GM12891 (cell line): ENCODE data around the gene NOL12. TPM values are rescaled to one million over a fixed set of nuclear protein-coding genes. Genes with fewer than 3 reads are reported as not detected.

ENCODE experiments used
- DNase-seq: peaks from one replicate; pipeline ENCODE4 v3.0.0; 2011; ENCODE audit warnings: low spot score; ENCODE audit not compliant: insufficient read length
- FAIRE-seq: peaks from 2 replicates; lab custom pipeline; 2011; peaks lifted over from hg19 to GRCh38; lab: Jason Lieb, UNC
- PAX5 ChIP-seq: IDR thresholded peaks from 2 replicates; pipeline ENCODE4 v1.6.1; 2011; ENCODE audit warnings: low read length, moderate library complexity, mild to moderate bottlenecking; ENCODE audit not compliant: insufficient read depth, severe bottlenecking
- POLR2A ChIP-seq: IDR thresholded peaks from 2 replicates; pipeline ENCODE4 v1.6.1; 2011; ENCODE audit warnings: low read depth, low read length, control low read depth
- POLR2AphosphoS5 ChIP-seq: IDR thresholded peaks from 2 replicates; pipeline ENCODE4 v1.6.1; 2011; ENCODE audit warnings: low read depth, low read length, control low read depth
- POU2F2 ChIP-seq: IDR thresholded peaks from 2 replicates; pipeline ENCODE4 v1.6.1; 2011; ENCODE audit warnings: low read depth, mild to moderate bottlenecking, control low read depth, low read length, moderate library complexity
- SPI1 ChIP-seq: IDR thresholded peaks from 2 replicates; pipeline ENCODE4 v1.6.1; 2011; ENCODE audit warnings: low read depth, low read length, control low read depth
- TAF1 ChIP-seq: IDR thresholded peaks from 2 replicates; pipeline ENCODE4 v1.6.1; 2011; ENCODE audit warnings: low read depth, low read length, control low read depth
- polyA plus RNA-seq: library from polyadenylated mRNA; unstranded; fragments of >200 nt; gene quantifications from one replicate; pipeline ENCODE4 v1.2.1, GENCODE V29; 2012; ENCODE audit warnings: low read depth, missing spikeins, inconsistent platforms; ENCODE audit not compliant: missing spikeins

NOL12 gene
- polyA plus RNA-seq, result 25.9 TPM

DNA sequence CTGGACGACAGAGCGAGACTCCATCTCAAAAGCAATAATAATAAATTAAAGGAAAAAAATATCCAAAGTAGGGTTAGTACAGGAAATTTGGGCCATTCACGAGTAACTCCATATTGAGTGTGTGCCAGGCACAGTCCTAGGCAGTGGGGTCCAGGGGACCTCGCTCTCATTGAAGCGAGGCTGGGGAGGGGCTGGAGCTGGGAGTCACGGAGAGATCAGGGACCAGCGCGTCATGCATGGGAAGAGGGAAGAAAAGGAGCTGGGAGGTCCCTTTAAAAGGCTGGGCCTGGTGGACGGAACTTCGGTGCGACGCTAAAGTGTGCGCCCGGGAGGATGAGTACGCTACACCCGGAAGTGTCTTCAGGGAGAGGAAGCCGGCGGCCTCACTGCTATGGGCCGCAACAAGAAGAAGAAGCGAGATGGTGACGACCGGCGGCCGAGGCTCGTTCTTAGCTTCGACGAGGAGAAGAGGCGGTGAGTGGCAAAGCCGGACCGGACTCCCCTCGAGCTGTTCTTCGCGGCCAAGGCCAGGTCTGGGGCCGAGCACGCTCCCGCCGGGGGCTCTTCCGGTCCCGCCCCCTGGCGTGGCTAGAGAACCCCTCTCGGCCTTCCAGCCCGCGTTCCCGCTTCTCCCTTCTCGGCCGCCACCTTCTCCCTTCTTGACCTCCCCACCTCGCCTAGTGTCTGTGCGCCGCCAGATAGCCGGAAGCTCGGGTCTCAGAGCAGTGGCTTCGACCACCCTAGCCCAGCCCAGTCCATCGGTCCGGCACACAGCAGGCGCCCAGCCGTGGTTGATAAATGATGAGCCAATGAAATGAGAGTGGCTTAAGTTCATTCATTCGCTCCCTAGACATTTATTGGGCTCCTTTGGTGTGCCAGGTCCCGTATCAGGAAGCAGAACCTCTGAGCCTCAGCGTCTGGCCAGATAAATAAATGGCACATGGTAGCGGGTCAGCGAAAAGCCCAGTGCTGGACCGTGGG, at the start of gene NOL12:
TSS of gene NOL12 (plus strand) at position 342 of the 981 bp plus-strand sequence. CDS start at position 392, 50 bp downstream.
- DNase-seq (peak; percentile 83), FAIRE-seq (peak; percentile 96)
- TF ChIP-seq POLR2AphosphoS5 (peak; percentile 76; the same call in 1 of the 2 replicates), POU2F2 (peak; percentile 88; the same call in 1 of the 2 replicates), SPI1 (peak; percentile 49; the same call in 1 of the 2 replicates), POLR2A (peak; percentile 81), PAX5 (peak; percentile 71), TAF1 (peak; percentile 87)

DNA sequence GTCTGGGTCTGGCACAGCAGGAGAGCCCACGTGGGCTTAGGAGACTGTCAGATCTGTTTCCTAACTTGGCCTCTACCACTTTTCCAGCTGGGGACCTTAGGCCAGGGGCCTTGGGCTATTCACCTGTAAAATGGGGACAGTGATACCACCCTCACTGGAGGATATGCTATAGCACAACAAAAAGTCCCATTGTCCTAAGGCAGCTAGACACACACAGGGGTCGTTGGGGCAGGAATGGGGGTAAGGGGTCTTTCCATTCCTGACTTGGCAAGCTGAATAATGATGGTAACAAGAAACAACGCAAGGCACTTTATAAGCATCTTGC, 49.2 kb upstream of the NOL12 start:
- TF ChIP-seq PAX5, result no peak
- no peak for TF ChIP-seq TAF1
- TF ChIP-seq POU2F2, result no peak
- no peak for TF ChIP-seq POLR2AphosphoS5
- no peak for TF ChIP-seq SPI1
- TF ChIP-seq POLR2A, result no peak
- peak; percentile 78 for FAIRE-seq
- no peak for DNase-seq

- TF ChIP-seq SPI1 (no peak), POLR2A (no peak), POLR2AphosphoS5 (no peak), PAX5 (no peak), POU2F2 (no peak), TAF1 (no peak)
- FAIRE-seq, result peak; percentile 91
- DNase-seq, result no peak
Observed at GRCh38 chr22:37638391-37639069, 47.6 kb upstream of the NOL12 start.

- peak; percentile 81 for DNase-seq
- peak; percentile 95 for FAIRE-seq
- TF ChIP-seq POLR2AphosphoS5 (no peak), SPI1 (no peak), TAF1 (no peak), PAX5 (no peak), POU2F2 (no peak), POLR2A (no peak)
Observed at GRCh38 chr22:37639070-37639760, 46.9 kb upstream of the NOL12 start, which contains the start of gene SH3BP1. Gene SH3BP1, plus strand, starts transcription at chr22:37639669. Its CDS starts 119 bp downstream, at chr22:37639788.

DNA sequence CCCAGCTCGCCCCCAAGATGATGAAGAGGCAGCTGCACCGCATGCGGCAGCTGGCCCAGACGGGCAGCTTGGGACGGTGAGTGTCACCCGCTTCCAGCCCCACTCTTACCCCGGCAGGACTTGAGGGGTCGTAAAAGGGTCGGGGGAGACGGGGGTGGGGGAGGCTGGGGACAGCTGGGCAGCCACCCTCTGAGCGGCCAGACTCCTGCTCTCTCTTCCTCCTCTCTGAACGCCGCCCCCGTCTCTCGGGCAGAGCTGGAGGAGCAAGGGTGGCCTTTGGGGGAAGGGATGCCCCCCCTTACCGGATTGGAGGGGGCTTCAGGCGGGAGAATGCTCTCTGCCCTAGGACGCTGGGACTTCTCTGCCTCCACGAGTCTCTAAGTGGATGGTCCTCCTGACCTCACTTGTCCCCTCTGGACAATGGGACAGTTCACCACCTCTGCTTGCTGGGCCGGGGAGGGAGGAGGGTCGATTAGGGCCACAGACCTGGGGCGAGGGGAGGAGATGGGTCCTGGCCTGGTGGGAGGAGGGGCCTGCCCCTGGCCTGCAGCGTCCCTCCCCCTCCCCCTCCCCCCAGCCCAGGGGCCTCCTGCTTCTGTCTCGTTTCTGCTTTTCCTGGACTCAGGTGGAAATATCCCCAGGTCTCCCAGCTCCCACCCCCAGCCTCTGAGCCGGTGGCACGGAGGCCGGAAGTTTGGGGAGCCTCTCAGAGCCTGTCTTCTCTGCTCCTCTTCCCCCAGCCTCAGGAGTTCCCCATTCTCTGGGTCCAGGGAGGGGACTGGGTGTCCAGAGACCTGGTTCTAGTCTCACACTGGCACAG, 46.2 kb upstream of the NOL12 start:
- FAIRE-seq (no peak), DNase-seq (no peak)
- TF ChIP-seq POLR2AphosphoS5, result no peak
- TF ChIP-seq PAX5, result no peak
- peak; percentile 48; the same call in 1 of the 2 replicates for TF ChIP-seq SPI1

DNA sequence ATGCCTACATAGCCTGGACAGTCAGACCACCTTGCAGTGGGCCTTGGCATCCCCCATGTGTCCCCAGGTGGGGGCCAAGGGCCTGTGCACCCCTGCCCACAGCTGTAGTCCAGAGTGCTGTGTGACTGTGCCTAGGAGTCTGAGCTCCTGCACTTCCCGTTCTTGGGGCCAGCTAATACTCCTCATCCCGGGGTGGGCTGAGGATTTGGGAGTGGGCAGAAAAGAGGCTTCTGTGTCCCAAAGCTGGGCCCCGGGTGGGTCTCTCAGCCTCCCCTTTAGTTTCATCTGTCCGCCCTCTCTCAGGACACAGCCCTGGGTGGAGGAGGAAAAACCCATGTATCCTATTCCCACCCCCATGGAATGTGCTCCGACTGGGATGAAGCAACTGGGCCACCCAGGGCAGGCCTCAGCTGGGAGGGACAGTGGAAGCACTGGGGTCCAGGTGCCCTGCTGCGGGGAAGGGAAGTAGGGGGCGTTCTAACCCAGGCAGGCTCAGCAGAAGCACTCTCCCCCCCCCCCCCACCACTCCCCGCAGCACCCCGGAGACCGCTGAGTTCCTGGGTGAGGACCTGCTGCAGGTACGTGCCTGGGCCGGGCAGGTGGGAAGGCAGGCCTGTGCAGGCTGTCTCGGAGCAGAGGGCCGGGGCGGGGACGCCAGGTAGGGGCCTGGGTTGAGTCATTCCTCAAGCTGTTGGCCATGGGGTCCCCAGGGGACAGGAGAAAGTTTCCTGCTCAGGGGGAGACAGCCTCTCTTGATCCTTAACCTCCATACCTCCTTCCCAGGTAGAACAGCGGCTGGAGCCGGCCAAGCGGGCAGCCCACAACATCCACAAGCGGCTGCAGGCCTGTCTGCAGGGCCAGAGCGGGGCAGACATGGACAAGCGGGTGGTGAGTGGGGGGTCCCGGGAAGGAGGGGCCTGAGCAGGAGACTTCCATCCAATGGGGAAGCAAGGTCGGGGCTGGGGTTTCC, 45.3 kb upstream of the NOL12 start:
- no peak for TF ChIP-seq POU2F2
- FAIRE-seq (no peak), DNase-seq (no peak)

GRCh38 chr22:37641561-37641949, 44.6 kb upstream of the NOL12 start:
- no peak for FAIRE-seq
- TF ChIP-seq TAF1, result no peak
- no peak for TF ChIP-seq POLR2A
- no peak for DNase-seq

DNA sequence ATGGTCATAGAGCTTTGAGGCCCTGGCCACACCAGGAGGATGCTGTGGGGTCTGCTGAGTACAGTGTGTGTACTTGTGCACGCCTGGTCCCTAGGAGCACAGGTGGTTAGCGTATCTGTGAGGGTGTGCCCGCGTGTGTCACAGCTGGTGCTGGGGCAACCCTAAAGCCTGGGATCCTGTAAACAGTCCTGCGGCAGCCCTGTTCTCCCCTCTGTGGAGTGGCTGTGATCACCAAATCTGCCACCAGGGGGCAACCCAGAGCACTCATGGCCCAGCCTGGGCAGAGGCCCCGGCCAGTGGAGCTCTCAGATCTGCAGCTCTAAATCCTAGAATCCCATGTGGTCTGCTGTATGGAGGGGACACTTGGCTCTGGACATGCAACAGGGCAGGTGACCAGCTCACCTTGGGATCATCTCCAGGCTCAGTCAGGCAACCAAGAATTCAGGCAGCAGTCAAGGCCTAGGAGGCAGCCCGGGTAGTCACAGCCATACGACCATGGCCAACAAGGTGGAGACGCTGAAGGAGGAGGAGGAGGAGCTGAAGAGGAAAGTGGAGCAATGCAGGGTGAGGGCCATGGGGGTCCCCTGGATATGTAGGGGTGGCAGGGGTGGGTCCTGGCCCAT, 42.8 kb upstream of the NOL12 start:
- peak; percentile 87 for DNase-seq
- TF ChIP-seq POLR2A (no peak), POLR2AphosphoS5 (no peak), TAF1 (no peak), PAX5 (no peak), POU2F2 (no peak), SPI1 (no peak)
- peak; percentile 81 for FAIRE-seq
